ENCODE measurements around the gene LIME1.
"Not testable (repeated sequence)": the region's sequence is repeated elsewhere in the genome, so short reads cannot be mapped to it uniquely, and the experiment has no call there.

LIME1 gene

DNA sequence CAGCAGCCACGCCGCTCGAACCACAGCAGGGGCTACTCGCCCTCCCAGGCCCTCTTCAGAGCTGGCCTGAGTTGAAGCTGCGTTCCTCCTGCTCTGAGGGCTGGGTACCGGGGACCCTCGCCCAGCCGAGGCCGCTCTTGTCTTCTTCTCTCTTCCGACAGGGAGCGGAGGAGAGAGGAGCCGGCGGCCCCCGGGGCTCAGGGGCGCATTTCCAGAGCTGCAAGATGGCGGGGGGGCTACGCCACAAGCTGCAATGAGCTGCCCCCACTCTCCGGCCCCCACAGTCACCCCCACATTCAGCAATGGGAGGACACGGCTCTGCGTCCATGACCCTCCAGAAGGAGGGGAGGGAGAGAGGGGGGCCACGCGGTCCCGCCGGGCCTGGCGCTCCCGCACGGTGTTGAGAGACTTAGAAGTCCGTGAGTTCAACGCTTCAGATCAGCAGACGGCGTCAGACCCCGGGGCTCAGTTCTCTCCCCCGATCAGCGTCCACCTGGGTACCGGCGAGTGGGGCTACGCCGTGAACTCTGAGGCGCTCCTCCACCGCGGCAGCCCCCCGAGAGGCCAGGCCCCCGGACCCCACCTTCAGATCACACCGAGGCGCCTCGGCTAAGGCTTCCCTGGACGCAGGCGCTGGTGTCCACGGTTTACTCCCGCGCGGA is 34.7 kb downstream of the LIME1 start:
- no peak for DNase-seq (ENCODE audit: low read depth in 3 of 3)

DNA sequence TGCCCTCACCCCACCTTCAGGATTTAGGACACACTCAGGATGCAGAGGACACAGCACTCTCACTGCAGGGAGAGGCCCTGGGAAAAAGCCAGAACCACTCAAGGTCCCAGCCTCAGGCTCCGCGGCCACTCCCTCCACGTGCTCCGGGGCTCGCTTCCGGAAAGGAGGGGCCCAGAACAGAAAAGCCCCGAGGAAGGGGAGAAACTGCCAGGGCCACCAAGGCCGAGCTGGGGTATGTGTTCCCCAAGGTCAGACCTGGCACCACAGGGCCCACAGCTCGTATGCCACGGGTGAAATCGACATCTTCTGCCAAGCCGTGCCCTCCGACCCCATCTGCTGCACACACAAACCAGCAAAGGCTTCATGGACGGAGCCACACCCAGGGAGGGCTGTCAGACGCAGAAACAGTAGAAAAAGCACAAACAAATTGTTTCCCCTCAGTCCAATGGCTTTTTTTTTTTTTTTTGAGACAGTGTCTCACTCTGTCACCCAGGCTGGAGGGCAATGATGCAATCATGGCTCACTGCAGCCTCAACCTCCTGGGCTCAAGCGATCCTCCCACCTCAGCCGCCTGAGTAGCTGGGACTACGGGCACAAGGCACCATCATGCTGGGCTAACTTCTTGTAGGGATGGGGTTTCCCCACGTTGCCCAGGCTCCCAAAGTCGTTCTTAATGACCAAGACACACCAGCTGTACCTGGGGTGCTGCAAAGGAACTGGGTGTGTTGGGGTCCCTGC is 36.5 kb downstream of the LIME1 start:
- DNase-seq (ENCODE audit: low read depth in 3 of 3), result no peak

GRCh38 chr20:63773571-63774241 is 37.2 kb downstream of the LIME1 start:
- no peak for DNase-seq (ENCODE audit: low read depth in 3 of 3)

- DNase-seq (ENCODE audit: low read depth in 3 of 3), result no peak
Observed at GRCh38 chr20:63774306-63774705, 37.8 kb downstream of the LIME1 start.

DNA sequence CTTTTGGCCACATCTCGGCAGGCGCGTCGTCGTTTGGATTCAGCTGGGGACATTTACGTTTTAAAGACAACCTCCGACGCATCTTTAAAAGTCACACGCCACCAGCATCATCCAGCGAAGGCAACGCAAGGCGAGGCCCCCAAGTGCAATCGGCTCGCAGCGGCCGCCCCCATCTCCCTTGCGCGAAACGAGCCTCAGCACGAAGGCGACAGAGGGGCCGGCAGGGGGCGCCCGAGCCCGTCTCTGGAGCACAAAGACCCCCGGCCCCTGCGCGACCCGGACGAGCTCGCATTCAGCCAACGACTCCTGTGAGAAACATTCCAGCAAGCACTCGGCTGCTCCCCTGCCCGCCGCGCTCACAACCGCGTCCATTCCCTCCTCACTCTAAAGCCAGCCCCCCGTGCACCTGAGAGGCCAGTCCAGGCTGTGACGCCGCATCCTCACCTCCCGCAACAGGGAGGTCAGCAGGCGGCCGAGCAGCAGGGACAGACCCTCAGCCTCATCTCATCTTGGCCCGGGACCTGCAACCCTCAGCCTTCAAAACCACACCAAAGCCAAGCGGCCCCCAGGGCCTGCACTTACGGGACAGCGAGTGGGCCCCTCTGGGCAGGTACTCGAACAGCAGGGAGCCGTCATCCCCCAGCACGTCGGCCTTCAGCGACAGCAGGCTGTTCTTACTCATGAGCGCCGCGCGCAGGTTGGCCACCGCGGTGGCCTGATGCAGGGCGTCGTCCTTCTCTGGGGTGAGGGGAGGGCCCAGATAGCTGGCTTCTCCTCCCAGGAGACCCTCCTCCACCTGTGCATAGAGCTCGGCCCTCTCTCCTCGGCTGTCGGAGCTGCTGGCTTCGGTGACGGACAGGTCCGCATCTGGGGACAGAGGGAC is 38.9 kb downstream of the LIME1 start:
- DNase-seq (ENCODE audit: low read depth in 3 of 3), result no peak

- DNase-seq (ENCODE audit: low read depth in 3 of 3), result not testable (repeated sequence)
Observed at GRCh38 chr20:63776875-63777274, 40.4 kb downstream of the LIME1 start.

GRCh38 chr20:63777614-63778013 is 41.1 kb downstream of the LIME1 start:
- no peak for DNase-seq (ENCODE audit: low read depth in 3 of 3)

DNA sequence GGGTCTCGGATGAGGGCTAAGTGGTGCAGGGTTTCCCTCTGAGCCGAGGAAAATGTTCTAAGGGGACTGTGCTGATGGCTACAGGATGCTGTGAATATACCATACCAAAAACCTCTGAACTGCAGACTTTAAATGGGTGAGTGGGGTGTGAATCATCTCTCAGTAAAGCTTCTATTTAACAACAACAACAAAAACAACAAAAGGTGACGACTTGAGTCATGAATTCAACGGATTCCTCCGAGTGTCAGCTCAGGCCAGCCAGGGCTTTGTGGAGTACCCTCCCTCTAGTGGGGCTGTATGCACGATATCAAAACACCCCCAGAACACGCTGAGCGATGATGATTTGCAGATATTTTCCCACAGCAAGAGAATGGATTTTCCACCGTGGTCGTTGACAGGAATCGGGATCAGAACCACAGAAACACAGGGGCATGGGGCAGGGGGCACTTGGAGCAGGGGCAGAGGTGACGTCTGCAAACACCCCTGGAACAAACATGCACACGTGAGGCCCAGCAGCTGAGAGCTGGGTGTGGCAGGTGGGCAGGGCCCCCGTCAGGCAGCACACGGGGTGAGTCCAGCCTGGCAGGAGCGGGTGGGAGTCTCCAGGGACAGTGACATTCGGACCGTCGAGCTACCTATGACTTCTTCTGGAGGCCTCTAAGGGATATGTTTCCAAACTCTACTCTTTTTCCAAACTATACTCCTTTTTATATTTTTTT is 41.7 kb downstream of the LIME1 start:
- no peak for DNase-seq (ENCODE audit: low read depth in 3 of 3)

- DNase-seq (ENCODE audit: low read depth in 3 of 3), result no peak
Observed at GRCh38 chr20:63778857-63779256, 42.4 kb downstream of the LIME1 start.

DNA sequence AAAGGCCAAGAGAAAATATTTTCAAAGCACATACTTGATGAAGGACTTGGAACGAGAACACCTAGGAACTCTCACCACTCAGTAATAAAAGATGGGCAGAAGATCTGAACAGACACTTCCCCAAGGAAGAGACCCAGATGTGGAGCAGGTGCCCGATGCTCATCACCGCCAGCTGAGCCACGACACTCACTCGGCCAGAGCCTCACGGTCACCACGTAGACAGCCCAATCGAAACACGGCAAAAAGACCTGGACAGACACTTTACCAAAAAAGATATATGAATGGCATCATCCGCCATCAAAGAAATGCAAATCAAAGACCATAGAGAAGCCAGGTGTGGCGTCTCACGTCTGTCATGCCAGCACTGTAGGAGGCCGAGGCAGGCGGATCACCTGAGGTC is 44.7 kb downstream of the LIME1 start:
- DNase-seq (ENCODE audit: low read depth in 3 of 3), result no peak

GRCh38 chr20:63782051-63782471 is 45.6 kb downstream of the LIME1 start:
- DNase-seq (ENCODE audit: low read depth in 3 of 3), result peak in 1 of 3 donors; percentile 28

- no peak for DNase-seq (ENCODE audit: low read depth in 3 of 3)
Observed at GRCh38 chr20:63782521-63782971, 46.1 kb downstream of the LIME1 start.

- DNase-seq (ENCODE audit: low read depth in 3 of 3), result no peak
Observed at GRCh38 chr20:63783970-63784369, 47.5 kb downstream of the LIME1 start.

DNA sequence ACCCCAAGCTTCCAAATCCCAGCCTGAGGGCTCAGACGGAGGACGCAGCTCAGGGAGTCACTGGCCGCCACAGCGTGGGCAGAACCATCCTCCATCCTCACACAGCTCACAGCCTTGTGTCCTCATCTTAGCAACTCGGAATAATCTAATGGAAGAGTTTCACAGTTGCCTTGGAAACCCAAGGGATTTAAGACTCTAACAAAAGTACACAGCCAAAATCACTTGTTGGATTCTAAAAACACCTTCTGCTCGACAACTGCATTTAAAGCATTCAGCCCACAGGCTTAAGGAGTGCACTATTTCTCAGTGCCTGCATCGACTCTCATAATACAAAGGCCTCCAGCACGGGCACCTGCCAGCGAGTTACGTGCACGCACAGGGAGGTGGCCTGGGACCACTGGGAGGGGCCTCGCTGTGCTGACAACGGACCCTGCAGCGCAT is 49.2 kb downstream of the LIME1 start:
- no peak for DNase-seq (ENCODE audit: low read depth in 3 of 3)

DNA sequence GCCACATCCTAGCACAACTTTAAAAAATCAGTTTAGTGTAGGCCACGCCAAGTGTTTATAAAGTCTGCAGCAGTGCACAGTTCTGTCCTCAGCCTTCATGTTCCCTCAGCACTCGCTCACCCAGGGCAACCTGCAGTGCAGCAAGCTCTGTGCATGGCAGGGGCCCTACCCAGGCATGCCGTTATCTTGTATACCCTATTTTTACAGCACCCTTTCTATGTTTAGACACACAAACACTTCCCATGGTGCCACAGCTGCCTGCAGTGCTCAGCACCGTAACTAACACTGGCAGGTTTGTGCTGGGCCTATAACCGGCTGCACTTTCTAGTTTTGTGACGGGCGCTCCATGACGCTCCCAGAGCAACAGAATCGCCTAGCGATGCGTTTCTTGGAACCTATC is 50.8 kb downstream of the LIME1 start:
- DNase-seq (ENCODE audit: low read depth in 3 of 3), result no peak

DNA sequence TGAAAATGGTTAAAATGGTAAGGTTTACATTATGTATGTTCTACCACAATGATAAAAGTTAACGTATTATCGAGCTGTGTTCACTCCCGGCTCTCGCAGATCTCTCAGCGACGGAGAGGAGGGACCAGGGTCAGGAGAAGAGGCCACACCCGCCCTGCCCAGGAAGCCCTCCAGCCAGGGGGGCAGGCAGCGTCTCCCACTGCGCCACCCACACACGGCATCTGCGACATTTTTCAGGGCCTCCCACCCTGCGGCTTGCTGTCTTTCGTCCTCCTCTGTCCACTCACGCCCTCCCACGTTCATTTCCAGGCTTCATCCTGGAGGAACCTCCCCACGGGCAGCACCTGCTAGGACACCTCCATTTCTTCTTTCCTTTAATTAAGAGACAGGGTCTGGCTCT is 51.3 kb downstream of the LIME1 start:
- no peak for DNase-seq (ENCODE audit: low read depth in 3 of 3)
